Activated CD8-positive, alpha-beta T cell treated with anti-CD3 and anti-CD28 coated beads for 36 hours (primary cell): ENCODE data around the gene NECTIN3. TPM values are rescaled to one million over a fixed set of nuclear protein-coding genes. Genes with fewer than 3 reads are reported as not detected.

ENCODE experiments used
- ATAC-seq: fragments of 200-7000 bp; cut with Tn5 transposase; one replicate; pipeline ENCODE4 v1.10.0; 2021; ENCODE audit warnings: mild to moderate bottlenecking, moderate library complexity
- CTCF ChIA-PET: fragments of 350-600 bp; sonication (Branson Sonifier 250); formaldehyde crosslinking; loops from one replicate; lab custom pipeline; 2021; ENCODE audit warnings: antibody characterized with exemption; lab: Charles Lee
- POLR2A ChIA-PET: fragments of 350-600 bp; sonication (Branson Sonifier 250); formaldehyde crosslinking; loops from one replicate; lab custom pipeline; 2021; ENCODE audit warnings: antibody characterized with exemption; lab: Charles Lee
- DNase-seq: peaks from one replicate; pipeline ENCODE4 v3.0.0-alpha.2; 2020
- H3K27ac Mint-ChIP-seq: one replicate; pipeline ENCODE4 v1.8.0; 2021; ENCODE audit warnings: mild to moderate bottlenecking, mixed read lengths
- H3K27me3 Mint-ChIP-seq: one replicate; pipeline ENCODE4 v1.8.0; 2021; ENCODE audit warnings: mixed read lengths
- H3K36me3 Mint-ChIP-seq: one replicate; pipeline ENCODE4 v1.8.0; 2021; ENCODE audit warnings: low read depth, mixed read lengths
- H3K4me1 Mint-ChIP-seq: one replicate; pipeline ENCODE4 v1.8.0; 2021; ENCODE audit warnings: low read depth, mixed read lengths
- H3K4me3 Mint-ChIP-seq: one replicate; pipeline ENCODE4 v1.8.0; 2021; ENCODE audit warnings: mild to moderate bottlenecking, moderate library complexity, mixed read lengths
- H3K9me3 Mint-ChIP-seq: one replicate; pipeline ENCODE4 v1.8.0; 2021; ENCODE audit warnings: mixed read lengths
- intact Hi-C: fragments of 100-400 bp; cut with micrococcal nuclease; formaldehyde crosslinking; loops from one replicate; pipeline ENCODE4 v1.10.0; 2022
- total RNA-seq, 2 experiments: library from RNA; stranded (reverse); gene quantifications; one replicate each; pipeline ENCODE4 v1.2.3, GENCODE V29; 2021
- TF ChIP-seq, protein P1 (sequence below): fragments of 200-600 bp; IDR thresholded peaks from one replicate; pipeline ENCODE4 v1.8.0; 2022; ENCODE audit warnings: antibody characterized with exemption, mild to moderate bottlenecking

NECTIN3 gene
- total RNA-seq, 2 experiments from 2014 or later: 3.0 to 4.3 TPM

DNA sequence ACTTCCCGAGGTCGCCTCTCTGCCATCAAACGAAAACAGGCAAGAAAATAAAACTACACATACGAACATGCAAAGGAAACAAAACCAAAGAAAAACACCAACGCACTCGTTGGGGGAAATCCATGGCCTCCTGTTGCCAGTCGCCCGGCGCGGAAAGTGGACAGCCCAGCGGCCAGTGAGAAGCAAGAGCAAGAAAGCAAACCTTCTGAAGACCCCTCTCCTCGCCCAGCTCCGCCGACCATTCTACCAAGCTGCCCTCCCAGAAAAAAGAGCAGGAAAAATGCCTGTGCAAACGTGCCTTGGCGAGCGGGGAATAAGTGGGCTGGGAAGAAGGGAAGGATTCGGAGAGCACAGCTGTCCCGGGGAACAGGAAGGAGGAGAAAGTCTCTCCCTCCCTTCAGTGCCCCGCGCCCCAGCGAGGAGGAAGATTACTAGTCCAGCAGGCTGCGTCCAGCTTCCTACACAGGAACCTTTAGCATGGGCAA lies 802 bp upstream of the NECTIN3 start:
- TF ChIP-seq, protein P1, sequence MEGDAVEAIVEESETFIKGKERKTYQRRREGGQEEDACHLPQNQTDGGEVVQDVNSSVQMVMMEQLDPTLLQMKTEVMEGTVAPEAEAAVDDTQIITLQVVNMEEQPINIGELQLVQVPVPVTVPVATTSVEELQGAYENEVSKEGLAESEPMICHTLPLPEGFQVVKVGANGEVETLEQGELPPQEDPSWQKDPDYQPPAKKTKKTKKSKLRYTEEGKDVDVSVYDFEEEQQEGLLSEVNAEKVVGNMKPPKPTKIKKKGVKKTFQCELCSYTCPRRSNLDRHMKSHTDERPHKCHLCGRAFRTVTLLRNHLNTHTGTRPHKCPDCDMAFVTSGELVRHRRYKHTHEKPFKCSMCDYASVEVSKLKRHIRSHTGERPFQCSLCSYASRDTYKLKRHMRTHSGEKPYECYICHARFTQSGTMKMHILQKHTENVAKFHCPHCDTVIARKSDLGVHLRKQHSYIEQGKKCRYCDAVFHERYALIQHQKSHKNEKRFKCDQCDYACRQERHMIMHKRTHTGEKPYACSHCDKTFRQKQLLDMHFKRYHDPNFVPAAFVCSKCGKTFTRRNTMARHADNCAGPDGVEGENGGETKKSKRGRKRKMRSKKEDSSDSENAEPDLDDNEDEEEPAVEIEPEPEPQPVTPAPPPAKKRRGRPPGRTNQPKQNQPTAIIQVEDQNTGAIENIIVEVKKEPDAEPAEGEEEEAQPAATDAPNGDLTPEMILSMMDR: no peak
- ChIA-PET POLR2A (no interaction called here), CTCF (no interaction called here)
- intact Hi-C loops: loop anchor here (5.0 kb wide), 1 partner anchor 466 kb away; no protein-coding TSS in a partner anchor
- Mint-ChIP-seq H3K36me3 (no peaks in the 10 kb centered on the region), H3K27me3 (peaks cover 42% of the 10 kb centered on the region), H3K27ac (peak overlapping the region; percentile 80), H3K4me3 (peak overlapping the region; percentile 83), H3K4me1 (peaks cover 28% of the 10 kb centered on the region), H3K9me3 (no peaks in the 10 kb centered on the region)
- ATAC-seq (peak; percentile 8), DNase-seq (peak; percentile 50)

DNA sequence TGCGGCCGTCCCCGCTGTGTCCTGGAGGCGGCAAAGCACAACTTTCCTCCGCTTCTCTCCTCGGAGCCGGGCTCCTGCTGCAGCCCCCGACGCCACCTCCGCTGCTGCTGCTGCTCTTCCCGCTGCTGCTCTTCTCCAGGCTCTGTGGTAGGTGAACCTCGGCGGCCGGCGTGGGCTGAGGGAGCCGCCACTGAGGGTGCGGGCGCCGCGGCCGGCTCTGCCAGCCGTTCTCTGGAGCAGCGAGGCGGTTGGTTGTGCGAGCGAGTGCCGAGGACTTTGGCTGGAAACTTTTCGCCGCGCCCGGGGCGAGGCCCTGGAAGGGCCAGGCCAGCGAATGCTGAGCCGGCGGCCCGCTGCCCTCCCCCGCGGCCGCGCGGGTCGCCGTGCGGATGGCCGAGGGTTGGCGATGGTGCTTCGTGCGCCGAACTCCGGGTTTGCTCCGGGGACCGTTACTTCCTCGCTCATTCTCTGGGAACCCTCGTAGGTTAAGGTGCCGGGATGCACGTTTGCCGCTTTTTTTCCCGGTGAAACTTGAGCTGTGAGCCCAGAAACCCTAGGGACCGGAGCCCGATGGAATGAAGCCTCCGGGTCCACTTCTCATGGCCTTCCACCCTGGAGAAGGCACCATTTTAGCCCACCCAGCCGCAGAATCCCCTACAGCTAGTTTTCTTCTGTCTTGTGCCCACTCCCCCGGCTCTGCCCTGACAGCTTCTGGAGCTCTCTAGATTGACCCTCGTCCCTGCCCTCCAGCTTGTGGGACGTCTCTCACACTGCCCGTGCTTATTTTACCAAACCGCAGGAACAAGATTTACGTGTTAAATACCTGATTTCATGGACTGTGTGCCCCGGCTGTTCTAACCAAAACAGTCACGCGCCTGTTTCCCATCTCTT lies 660 bp downstream of the NECTIN3 start:
- peak overlapping the region; percentile 83 for H3K4me3 Mint-ChIP-seq
- peaks cover 28% of the 10 kb centered on the region for H3K4me1 Mint-ChIP-seq
- H3K36me3 Mint-ChIP-seq: no peaks in the 10 kb centered on the region
- peaks cover 44% of the 10 kb centered on the region for H3K27me3 Mint-ChIP-seq
- intact Hi-C loops: loop anchor here (5.0 kb wide), 1 partner anchor 465 kb away; no protein-coding TSS in a partner anchor
- peak; percentile 18 for DNase-seq
- H3K27ac Mint-ChIP-seq: no peak overlapping the region
- peak; percentile 28 for ATAC-seq
- H3K9me3 Mint-ChIP-seq: no peaks in the 10 kb centered on the region
- POLR2A ChIA-PET: interaction anchor here (0.6 kb wide), 1 partner anchor 358 kb away, joined by 3 read pairs; no protein-coding TSS in a partner anchor
- TF ChIP-seq, protein P1: no peak
- CTCF ChIA-PET: interaction anchor here (1.5 kb wide), 1 partner anchor 17 kb away, joined by 3 read pairs; no protein-coding TSS in a partner anchor

DNA sequence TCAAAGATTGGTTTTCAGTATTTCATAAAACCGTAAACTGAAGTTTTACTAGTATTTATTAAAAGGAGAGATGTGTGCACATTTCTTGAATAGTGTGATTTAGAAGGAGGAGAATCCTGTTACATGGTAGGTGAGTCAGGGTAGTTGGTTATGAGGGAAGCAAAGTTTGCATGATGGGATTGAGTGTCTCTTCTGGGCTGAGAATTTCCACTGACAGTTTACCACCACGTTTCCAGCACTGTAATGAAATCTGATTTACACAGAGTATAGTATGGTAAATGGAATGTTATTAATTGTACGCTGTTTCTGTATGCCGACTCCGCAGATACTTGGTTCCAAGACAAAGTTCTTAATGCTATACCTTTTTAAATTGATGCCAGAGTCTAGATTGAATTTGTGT lies 1.6 kb downstream of the NECTIN3 start:
- intact Hi-C loops: loop anchor here (5.0 kb wide), 1 partner anchor 464 kb away; no protein-coding TSS in a partner anchor
- ChIA-PET POLR2A (interaction anchor here (0.8 kb wide), 1 partner anchor 10 kb away, joined by 5 read pairs; no protein-coding TSS in a partner anchor), CTCF (interaction anchor here (1.5 kb wide), 1 partner anchor 18 kb away, joined by 3 read pairs; no protein-coding TSS in a partner anchor)
- peaks cover 47% of the 10 kb centered on the region for H3K27me3 Mint-ChIP-seq
- H3K4me1 Mint-ChIP-seq: peaks cover 28% of the 10 kb centered on the region
- H3K27ac Mint-ChIP-seq: no peak overlapping the region
- ATAC-seq: no peak
- H3K36me3 Mint-ChIP-seq: no peaks in the 10 kb centered on the region
- peak overlapping the region; percentile 83 for H3K4me3 Mint-ChIP-seq
- TF ChIP-seq, protein P1: no peak
- no peaks in the 10 kb centered on the region for H3K9me3 Mint-ChIP-seq
- DNase-seq: no peak

DNA sequence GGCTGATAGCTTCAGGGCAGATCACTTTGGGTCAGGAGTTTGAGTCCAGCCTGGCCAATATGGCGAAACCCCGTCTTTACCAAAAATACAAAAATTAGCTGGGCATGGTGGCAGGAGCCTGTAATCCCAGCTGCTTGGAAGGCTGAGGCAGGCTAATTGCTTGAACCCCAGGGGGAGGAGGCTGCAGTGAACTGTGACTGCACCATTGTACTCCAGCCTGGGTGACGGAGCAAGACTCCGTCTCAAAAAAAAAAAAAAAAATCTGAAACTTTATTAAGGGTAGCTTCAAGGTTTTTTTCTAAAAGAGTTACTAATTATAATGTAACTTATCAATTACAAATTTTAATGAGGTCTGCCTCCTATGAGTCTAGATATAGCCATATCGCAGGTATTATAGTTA lies 5.1 kb downstream of the NECTIN3 start:
- DNase-seq: no peak
- no peaks in the 10 kb centered on the region for H3K9me3 Mint-ChIP-seq
- H3K36me3 Mint-ChIP-seq: no peaks in the 10 kb centered on the region
- no peak for ATAC-seq
- H3K4me3 Mint-ChIP-seq: no peak overlapping the region
- H3K27me3 Mint-ChIP-seq: peaks cover 35% of the 10 kb centered on the region
- ChIA-PET CTCF (no interaction called here), POLR2A (no interaction called here)
- H3K4me1 Mint-ChIP-seq: peaks cover 14% of the 10 kb centered on the region
- no peak overlapping the region for H3K27ac Mint-ChIP-seq
- TF ChIP-seq, protein P1: no peak
- intact Hi-C loops: no loop called here

DNA sequence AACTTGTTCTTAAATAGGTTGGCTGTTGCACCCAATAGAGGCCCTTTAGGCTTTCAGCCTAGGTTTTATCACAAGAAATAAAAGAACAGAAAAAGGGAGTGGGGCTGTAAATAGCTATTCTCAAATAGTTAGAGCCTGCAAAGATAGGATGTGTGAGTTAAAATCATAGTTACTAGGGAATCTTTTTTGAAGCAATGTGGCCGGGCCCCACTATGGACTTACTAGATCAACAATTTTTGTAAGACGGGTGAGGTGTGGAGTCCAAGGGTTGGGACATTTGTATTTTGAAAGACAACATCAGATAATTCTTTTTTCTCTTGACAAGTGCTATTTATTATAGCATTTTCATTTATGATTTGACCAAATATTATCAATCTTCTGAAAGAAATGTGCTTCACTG lies 5.8 kb downstream of the NECTIN3 start:
- peaks cover 35% of the 10 kb centered on the region for H3K27me3 Mint-ChIP-seq
- POLR2A ChIA-PET: no interaction called here
- TF ChIP-seq, protein P1: no peak
- no peak overlapping the region for H3K27ac Mint-ChIP-seq
- CTCF ChIA-PET: no interaction called here
- ATAC-seq: no peak
- intact Hi-C loops: no loop called here
- peaks cover 14% of the 10 kb centered on the region for H3K4me1 Mint-ChIP-seq
- H3K4me3 Mint-ChIP-seq: no peak overlapping the region
- no peaks in the 10 kb centered on the region for H3K9me3 Mint-ChIP-seq
- no peaks in the 10 kb centered on the region for H3K36me3 Mint-ChIP-seq
- no peak for DNase-seq
